Panc1 (cell line): ENCODE results near the gene SLC25A34. TPM values are rescaled to one million over a fixed set of nuclear protein-coding genes. Genes with fewer than 3 reads are reported as not detected.

Experiments
- ATAC-seq: fragments of 200-7000 bp; cut with Tn5 transposase; 2 replicates; pipeline ENCODE4 v1.9.1; 2020; ENCODE audit warnings: mild to moderate bottlenecking, moderate library complexity
- BruUV-seq: library from RNA; stranded (reverse); fragments of 400-500 nt; replicated peaks from 2 replicates; lab custom pipeline; 2021; lab: Mats Ljungman, UMichigan
- CTCF ChIA-PET: fragments of 300-600 bp; sonication (Branson Sonifier 250); formaldehyde crosslinking; loops from one replicate; lab custom pipeline; 2022; ENCODE audit warnings: antibody characterized with exemption; lab: Charles Lee
- POLR2A ChIA-PET: fragments of 300-600 bp; sonication (Branson Sonifier 250); formaldehyde crosslinking; loops from one replicate; lab custom pipeline; 2022; ENCODE audit warnings: antibody characterized with exemption; lab: Charles Lee
- DNase-seq: peaks from one replicate; pipeline ENCODE4 v3.0.0-alpha.2; 2010; ENCODE audit warnings: low read depth, low spot score
- H3K27ac ChIP-seq: 2 replicates; pipeline ENCODE4 v1.5.1; 2011; ENCODE audit warnings: mild to moderate bottlenecking, low read length, inconsistent platforms
- H3K27me3 ChIP-seq: fragments of 200-500 bp; sonication (Bioruptor generic); 2 replicates; pipeline ENCODE4 v1.6.0; 2014; ENCODE audit warnings: low read length, inconsistent platforms; ENCODE audit not compliant: control insufficient read depth, insufficient read depth
- H3K36me3 ChIP-seq: fragments of 200-500 bp; sonication (Bioruptor generic); 2 replicates; pipeline ENCODE4 v1.5.1; 2014; ENCODE audit warnings: inconsistent platforms, mild to moderate bottlenecking, low read length, moderate library complexity; ENCODE audit not compliant: control insufficient read depth, insufficient read depth
- H3K4me1 ChIP-seq: 2 replicates; pipeline ENCODE4 v1.5.1; 2011; ENCODE audit warnings: inconsistent platforms, mild to moderate bottlenecking, low read length, moderate library complexity; ENCODE audit not compliant: control insufficient read depth, insufficient read depth
- H3K4me3 ChIP-seq, 2 experiments: 2 replicates each; pipeline ENCODE4 v1.5.1; 2011 to 2012; ENCODE audit warnings: low read depth in 2 of 2, low read length in 2 of 2, mild to moderate bottlenecking in 2 of 2, inconsistent platforms in 1 of 2, moderate library complexity in 1 of 2
- H3K9me3 ChIP-seq: fragments of 200-500 bp; sonication (Bioruptor generic); 2 replicates; pipeline ENCODE4 v1.5.1; 2014; ENCODE audit warnings: low read depth, mild to moderate bottlenecking, inconsistent platforms, low read length, moderate library complexity; ENCODE audit not compliant: control insufficient read depth, insufficient read depth
- POLR2AphosphoS5 ChIP-seq: IDR thresholded peaks from 2 replicates; pipeline ENCODE4 v1.6.1; 2012; ENCODE audit warnings: mild to moderate bottlenecking, low read depth, low read length, moderate library complexity
- REST ChIP-seq, 2 experiments: IDR thresholded peaks; 2 replicates each; pipeline ENCODE4 v1.6.1; 2011 to 2012; ENCODE audit warnings: low read depth in 2 of 2, control low read depth in 1 of 2, low read length in 1 of 2, mild to moderate bottlenecking in 1 of 2, moderate library complexity in 1 of 2; ENCODE audit not compliant: insufficient read depth in 1 of 2
- SIN3A ChIP-seq: IDR thresholded peaks from 2 replicates; pipeline ENCODE4 v1.6.1; 2012; ENCODE audit warnings: low read depth, mild to moderate bottlenecking, low read length, moderate library complexity, borderline replicate concordance; ENCODE audit not compliant: insufficient read depth
- TCF7L2 ChIP-seq: IDR thresholded peaks from 2 replicates; pipeline ENCODE4 v1.6.1; 2011; ENCODE audit warnings: mild to moderate bottlenecking, low read depth, low read length, inconsistent platforms
- in situ Hi-C: cut with HindIII; loops from 2 replicates; pipeline ENCODE4 v1.10.0; 2016; ENCODE audit warnings: low sequenced_read_pairs, low pct_unique_long_range_greater_than_20kb
- intact Hi-C: fragments of 100-400 bp; cut with micrococcal nuclease; formaldehyde crosslinking; loops from one replicate; pipeline ENCODE4 v1.10.0; 2022; ENCODE audit not compliant: unreplicated experiment
- total RNA-seq: library from RNA; stranded (reverse); gene quantifications from one replicate; pipeline ENCODE4 v1.2.1, GENCODE V29; 2021; ENCODE audit not compliant: unreplicated experiment
- TF ChIP-seq, protein P1 (sequence below): fragments of 450-650 bp; IDR thresholded peaks from 2 replicates; pipeline ENCODE4 v1.5.1; 2017; ENCODE audit warnings: mild to moderate bottlenecking

The SLC25A34 gene
- total RNA-seq, 1 experiment from 2014 or later = 0.64 TPM

DNA sequence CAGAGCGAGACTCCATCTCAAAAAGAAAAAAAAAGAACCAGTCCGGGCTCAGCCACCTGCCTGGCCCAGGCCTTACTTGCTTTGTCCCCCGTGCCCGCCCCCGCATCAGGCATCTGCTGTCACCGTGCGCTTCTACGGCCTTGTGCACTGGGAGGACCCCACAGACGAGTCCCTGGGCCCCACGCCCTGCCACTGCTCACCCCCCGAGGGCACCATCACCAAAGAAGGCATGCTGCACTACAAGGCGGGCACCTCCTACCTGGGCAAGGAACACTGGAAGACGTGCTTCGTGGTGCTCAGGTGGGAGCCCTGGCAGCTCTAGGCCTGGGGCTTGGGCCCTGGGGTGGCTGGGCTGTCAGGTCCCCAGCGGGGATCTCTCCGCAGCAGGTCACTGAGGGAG, 5.6 kb upstream of the SLC25A34 start:
- Histone ChIP-seq H3K4me3 (no peak overlapping the region), H3K9me3 (no peaks in the 10 kb centered on the region), H3K27ac (no peak overlapping the region), H3K4me1 (no peaks in the 10 kb centered on the region), H3K27me3 (no peaks in the 10 kb centered on the region), H3K36me3 (no peaks in the 10 kb centered on the region)
- ChIA-PET CTCF (no interaction called here), POLR2A (no interaction called here)
- no peak for DNase-seq
- TF ChIP-seq SIN3A = no peak
- no peak for TF ChIP-seq POLR2AphosphoS5
- no peak for TF ChIP-seq TCF7L2
- TF ChIP-seq, protein P1, sequence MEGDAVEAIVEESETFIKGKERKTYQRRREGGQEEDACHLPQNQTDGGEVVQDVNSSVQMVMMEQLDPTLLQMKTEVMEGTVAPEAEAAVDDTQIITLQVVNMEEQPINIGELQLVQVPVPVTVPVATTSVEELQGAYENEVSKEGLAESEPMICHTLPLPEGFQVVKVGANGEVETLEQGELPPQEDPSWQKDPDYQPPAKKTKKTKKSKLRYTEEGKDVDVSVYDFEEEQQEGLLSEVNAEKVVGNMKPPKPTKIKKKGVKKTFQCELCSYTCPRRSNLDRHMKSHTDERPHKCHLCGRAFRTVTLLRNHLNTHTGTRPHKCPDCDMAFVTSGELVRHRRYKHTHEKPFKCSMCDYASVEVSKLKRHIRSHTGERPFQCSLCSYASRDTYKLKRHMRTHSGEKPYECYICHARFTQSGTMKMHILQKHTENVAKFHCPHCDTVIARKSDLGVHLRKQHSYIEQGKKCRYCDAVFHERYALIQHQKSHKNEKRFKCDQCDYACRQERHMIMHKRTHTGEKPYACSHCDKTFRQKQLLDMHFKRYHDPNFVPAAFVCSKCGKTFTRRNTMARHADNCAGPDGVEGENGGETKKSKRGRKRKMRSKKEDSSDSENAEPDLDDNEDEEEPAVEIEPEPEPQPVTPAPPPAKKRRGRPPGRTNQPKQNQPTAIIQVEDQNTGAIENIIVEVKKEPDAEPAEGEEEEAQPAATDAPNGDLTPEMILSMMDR = no peak
- no peak for TF ChIP-seq REST (IDR thresholded peaks at IDR 0.05; ENCODE audit: insufficient read depth in 1 of 2, low read depth in 2 of 2, low read length in 1 of 2)
- in situ Hi-C loops (no loop called here), intact Hi-C loops (no loop called here)
- ATAC-seq = no peak
- BruUV-seq = no TSS peak

- TF ChIP-seq REST (IDR thresholded peaks at IDR 0.05; ENCODE audit: insufficient read depth in 1 of 2, low read depth in 2 of 2, low read length in 1 of 2) (no peak), SIN3A (no peak), POLR2AphosphoS5 (no peak), TCF7L2 (no peak)
- TF ChIP-seq, protein P1 = no peak
- Histone ChIP-seq H3K9me3 (no peaks in the 10 kb centered on the region), H3K27me3 (no peaks in the 10 kb centered on the region), H3K4me3 (no peak overlapping the region), H3K27ac (no peak overlapping the region), H3K36me3 (no peaks in the 10 kb centered on the region), H3K4me1 (no peaks in the 10 kb centered on the region)
- no TSS peak for BruUV-seq
- POLR2A ChIA-PET = no interaction called here
- in situ Hi-C loops (no loop called here), intact Hi-C loops (no loop called here)
- ATAC-seq = no peak
- DNase-seq = no peak
- CTCF ChIA-PET = no interaction called here
Measured at GRCh38 chr1:15730936-15731335, 5.1 kb upstream of the SLC25A34 start.
